AG04449 (cell line): ENCODE results near the gene HNMT.

Experiments
- CTCF ChIA-PET: fragments of 350-600 bp; formaldehyde crosslinking; extraction: SDS; loops from one replicate; lab custom pipeline; 2021; ENCODE audit warnings: antibody characterized with exemption; lab: Yijun Ruan, JAX
- POLR2A ChIA-PET: fragments of 400-600, 350-600 bp; formaldehyde crosslinking; extraction: SDS; loops from one replicate; lab custom pipeline; 2020; ENCODE audit warnings: antibody characterized with exemption, inconsistent platforms; lab: Yijun Ruan, JAX
- DNase-seq: peaks from one replicate; pipeline ENCODE4 v3.0.0-alpha.2; 2010; ENCODE audit warnings: low read depth, low spot score
- H3K4me3 ChIP-seq: 2 replicates; pipeline ENCODE4 v1.5.1; 2011; ENCODE audit warnings: low read depth, mild to moderate bottlenecking, control low read depth, low read length
- TF ChIP-seq, protein P1 (sequence below): IDR thresholded peaks from one replicate; pipeline ENCODE4 v1.5.1; 2011; ENCODE audit warnings: mild to moderate bottlenecking, moderate library complexity, low read length, control low read depth, inconsistent platforms; ENCODE audit not compliant: insufficient read depth; ENCODE audit errors: missing control alignments

The HNMT gene

DNA sequence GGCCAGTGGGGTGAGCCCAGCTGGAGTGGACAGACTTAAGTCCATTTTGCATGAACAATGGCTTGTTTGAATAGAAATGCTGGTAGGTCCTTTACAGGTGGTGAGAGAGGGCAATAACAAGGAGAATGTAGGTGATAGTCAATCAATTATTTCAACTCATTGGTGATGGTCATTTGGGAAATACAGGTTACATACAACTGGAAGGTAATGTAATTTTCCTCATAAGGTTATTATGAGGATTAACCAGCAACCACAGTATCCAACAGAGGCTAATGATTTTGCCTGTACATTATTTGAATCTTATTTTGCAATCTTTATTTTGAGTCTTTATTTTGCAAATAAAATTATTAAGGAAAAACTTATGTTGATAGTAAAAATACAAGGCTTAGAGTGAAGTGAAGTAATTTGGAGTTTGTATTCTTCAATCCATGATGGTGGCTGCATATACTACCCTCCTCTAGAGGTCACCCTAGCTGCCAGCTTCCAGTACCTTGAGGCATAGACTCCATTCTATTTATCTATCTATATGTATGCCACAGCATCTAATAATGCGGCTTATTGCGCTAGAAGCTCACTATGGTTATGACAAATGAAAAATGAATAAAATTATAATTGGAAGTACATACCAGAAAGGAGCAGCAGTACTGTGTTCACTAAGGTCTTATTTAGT lies 20.5 kb upstream of the HNMT start:
- ChIA-PET CTCF (interaction anchor here (13.4 kb wide), 1 partner anchor 145 kb away, joined by 276 read pairs; no protein-coding TSS in a partner anchor), POLR2A (no interaction called here)
- TF ChIP-seq, protein P1, sequence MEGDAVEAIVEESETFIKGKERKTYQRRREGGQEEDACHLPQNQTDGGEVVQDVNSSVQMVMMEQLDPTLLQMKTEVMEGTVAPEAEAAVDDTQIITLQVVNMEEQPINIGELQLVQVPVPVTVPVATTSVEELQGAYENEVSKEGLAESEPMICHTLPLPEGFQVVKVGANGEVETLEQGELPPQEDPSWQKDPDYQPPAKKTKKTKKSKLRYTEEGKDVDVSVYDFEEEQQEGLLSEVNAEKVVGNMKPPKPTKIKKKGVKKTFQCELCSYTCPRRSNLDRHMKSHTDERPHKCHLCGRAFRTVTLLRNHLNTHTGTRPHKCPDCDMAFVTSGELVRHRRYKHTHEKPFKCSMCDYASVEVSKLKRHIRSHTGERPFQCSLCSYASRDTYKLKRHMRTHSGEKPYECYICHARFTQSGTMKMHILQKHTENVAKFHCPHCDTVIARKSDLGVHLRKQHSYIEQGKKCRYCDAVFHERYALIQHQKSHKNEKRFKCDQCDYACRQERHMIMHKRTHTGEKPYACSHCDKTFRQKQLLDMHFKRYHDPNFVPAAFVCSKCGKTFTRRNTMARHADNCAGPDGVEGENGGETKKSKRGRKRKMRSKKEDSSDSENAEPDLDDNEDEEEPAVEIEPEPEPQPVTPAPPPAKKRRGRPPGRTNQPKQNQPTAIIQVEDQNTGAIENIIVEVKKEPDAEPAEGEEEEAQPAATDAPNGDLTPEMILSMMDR = no peak
- H3K4me3 ChIP-seq = no peak overlapping the region
- no peak for DNase-seq

DNA sequence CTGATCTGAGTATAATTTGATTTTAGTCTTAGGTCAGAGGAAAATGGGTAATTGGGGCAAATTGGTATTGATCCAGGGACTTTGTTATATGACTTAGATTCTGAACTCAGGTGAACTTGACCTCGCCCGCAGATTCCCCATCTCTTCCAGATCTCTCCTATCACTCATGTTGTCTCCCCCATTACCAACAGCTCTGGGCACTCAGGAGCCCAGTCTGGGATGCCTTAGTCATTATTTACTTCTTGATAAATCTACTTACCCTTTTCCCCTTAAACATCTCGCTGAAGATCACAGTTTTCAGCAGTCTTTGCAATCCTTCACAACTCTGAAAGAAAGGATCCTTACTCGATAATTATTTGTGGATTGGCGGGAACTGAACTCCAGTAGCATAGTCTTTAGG lies 19.6 kb upstream of the HNMT start:
- ChIA-PET CTCF (interaction anchor here (0.9 to 13.4 kb wide), 3 partner anchors 15 to 882 kb away, joined by 3 to 276 read pairs (median 3); no protein-coding TSS in a partner anchor), POLR2A (no interaction called here)
- no peak for DNase-seq
- H3K4me3 ChIP-seq = no peak overlapping the region
- TF ChIP-seq, protein P1 = no peak

DNA sequence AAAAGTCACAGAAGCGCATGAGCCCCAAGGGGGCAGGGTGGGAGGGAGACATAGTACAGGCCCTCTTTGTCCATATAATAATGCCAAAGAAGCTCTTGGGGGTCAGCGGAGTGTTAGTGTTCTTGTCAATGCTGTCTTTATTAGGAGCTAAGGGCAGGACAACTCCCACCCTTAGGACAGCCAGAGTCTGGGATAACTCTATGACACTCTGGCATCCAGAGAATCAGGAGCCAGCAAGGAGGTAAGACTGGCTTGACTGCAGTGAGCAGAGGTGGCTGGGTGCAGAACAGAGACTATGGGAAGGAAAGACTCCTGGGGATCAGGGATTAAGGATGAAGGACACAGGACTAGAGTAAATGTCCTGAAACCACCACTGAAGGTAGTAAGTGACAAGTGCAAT lies 19.0 kb upstream of the HNMT start:
- TF ChIP-seq, protein P1 = no peak
- no peak for DNase-seq
- no peak overlapping the region for H3K4me3 ChIP-seq
- CTCF ChIA-PET = interaction anchor here (0.9 to 13.4 kb wide), 3 partner anchors 16 to 882 kb away, joined by 3 to 276 read pairs (median 3); no protein-coding TSS in a partner anchor
- POLR2A ChIA-PET = no interaction called here

DNA sequence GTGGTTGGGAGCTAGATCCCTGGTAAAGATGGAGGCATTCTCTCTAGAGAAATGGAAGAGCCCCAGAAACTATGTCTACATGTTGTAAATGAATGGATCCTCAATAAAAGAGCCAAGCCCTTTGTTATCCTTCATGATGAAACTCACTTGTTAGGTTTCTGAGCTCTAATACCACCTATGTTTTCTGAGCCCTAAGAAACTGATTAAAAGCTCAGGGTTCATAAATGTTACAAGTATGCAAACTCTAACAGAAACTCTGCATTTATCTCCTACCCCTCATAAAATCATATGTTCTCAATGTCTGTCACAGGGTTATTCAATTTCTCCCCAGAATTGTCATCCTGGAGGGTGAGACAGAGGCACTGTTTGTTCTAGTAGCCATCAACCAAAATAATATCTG lies 18.0 kb upstream of the HNMT start:
- TF ChIP-seq, protein P1 = no peak
- no peak overlapping the region for H3K4me3 ChIP-seq
- no peak for DNase-seq
- ChIA-PET CTCF (interaction anchor here (1.0 to 13.4 kb wide), 5 partner anchors 143 to 881 kb away, joined by 3 to 276 read pairs (median 3); no protein-coding TSS in a partner anchor), POLR2A (no interaction called here)

DNA sequence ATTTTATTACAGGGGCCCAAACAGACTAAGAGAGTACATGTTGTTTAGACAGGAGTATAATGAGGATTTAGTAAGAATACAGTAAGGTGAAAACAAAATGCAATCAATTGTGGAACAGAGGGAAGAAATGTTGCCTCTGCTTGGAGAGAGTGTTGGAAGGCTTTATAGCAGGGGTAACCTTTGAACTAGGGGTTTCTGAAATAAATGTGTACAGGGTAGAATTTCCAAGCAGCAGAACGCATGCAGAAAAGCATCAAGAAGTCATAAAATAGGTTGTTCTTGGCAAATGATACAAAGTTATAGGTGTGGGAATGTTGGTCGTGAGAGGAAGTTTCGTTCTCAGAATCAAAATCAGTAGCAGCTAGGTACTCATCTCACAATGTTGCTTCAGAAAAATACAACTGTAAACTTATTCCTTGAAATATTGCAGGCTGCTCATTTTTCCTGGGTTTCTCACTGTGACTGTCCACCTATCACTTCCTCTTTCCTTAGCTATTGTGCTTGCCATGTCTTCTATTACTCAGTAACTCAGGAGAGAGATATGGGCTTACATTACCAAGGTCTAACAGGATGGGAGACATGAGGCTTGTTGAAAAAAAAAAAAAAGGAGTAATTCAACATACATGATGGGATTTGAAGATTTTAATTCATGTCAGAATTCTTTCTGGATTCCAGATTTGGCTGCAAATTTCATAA lies 17.1 kb upstream of the HNMT start:
- ChIA-PET POLR2A (no interaction called here), CTCF (interaction anchor here (1.1 to 13.4 kb wide), 6 partner anchors 8 to 879 kb away, joined by 3 to 276 read pairs (median 6); no protein-coding TSS in a partner anchor)
- no peak overlapping the region for H3K4me3 ChIP-seq
- no peak for DNase-seq
- TF ChIP-seq, protein P1 = no peak
